Cardiac septum (tissue), 1 donor: ENCODE data around the gene CACNB2. TPM values are rescaled to one million over a fixed set of nuclear protein-coding genes. Genes with fewer than 3 reads are reported as not detected.
"Not testable (repeated sequence)": the region's sequence is repeated elsewhere in the genome, so short reads cannot be mapped to it uniquely, and the experiment has no call there.

ENCODE experiments used
- DNase-seq: peaks from one replicate; pipeline ENCODE4 v3.0.0-alpha.2; 2020; ENCODE audit warnings: low spot score
- intact Hi-C: fragments of 100-400 bp; cut with DNase I; formaldehyde crosslinking; loops from one replicate; pipeline ENCODE4 v1.14.0; 2022
- total RNA-seq: library from RNA; stranded (reverse); fragmentation: NEBNext Ultra II Directional; extraction: Animal tissue kit (Norgen Biotek cat#: 25700); gene quantifications from one replicate; pipeline ENCODE4 v1.2.1, GENCODE V29; 2021
- donor health status: DM: no; HTN: no; CAD: no.

CACNB2 gene
- total RNA-seq, 1 donor from 2014 or later = 20.6 TPM

- intact Hi-C loops = no loop called here
- DNase-seq = no peak
These were observed 424.8 kb downstream of the CACNB2 start for GRCh38 chr10:18565006-18565405.

GRCh38 chr10:18566177-18566576 lies 426.0 kb downstream of the CACNB2 start:
- no peak for DNase-seq
- intact Hi-C loops = no loop called here

GRCh38 chr10:18567343-18567856 lies 427.2 kb downstream of the CACNB2 start:
- intact Hi-C loops = no loop called here
- no peak for DNase-seq

- DNase-seq, intact Hi-C loops: not testable (repeated sequence)
These were observed 430.2 kb downstream of the CACNB2 start for GRCh38 chr10:18570386-18570785.

GRCh38 chr10:18571076-18571475 lies 430.9 kb downstream of the CACNB2 start:
- no peak for DNase-seq
- intact Hi-C loops = no loop called here

GRCh38 chr10:18571780-18572179 lies 431.6 kb downstream of the CACNB2 start:
- DNase-seq = no peak
- intact Hi-C loops = no loop called here

- intact Hi-C loops = loop anchor here (1.0 kb wide), 1 partner anchor 9 kb away; no protein-coding TSS in a partner anchor
- no peak for DNase-seq
These were observed 432.8 kb downstream of the CACNB2 start for GRCh38 chr10:18572959-18573561.

- intact Hi-C loops = no loop called here
- no peak for DNase-seq
These were observed 436.4 kb downstream of the CACNB2 start for GRCh38 chr10:18576586-18576985.

GRCh38 chr10:18577823-18578685 lies 437.8 kb downstream of the CACNB2 start:
- intact Hi-C loops = no loop called here
- no peak for DNase-seq

- no peak for DNase-seq
- intact Hi-C loops = loop anchor here (1.0 kb wide), 1 partner anchor 10 kb away; no protein-coding TSS in a partner anchor
These were observed 442.6 kb downstream of the CACNB2 start for GRCh38 chr10:18582803-18583202.

- intact Hi-C loops = no loop called here
- no peak for DNase-seq
These were observed 443.5 kb downstream of the CACNB2 start for GRCh38 chr10:18583575-18584270.

- DNase-seq, intact Hi-C loops: not testable (repeated sequence)
These were observed 446.4 kb downstream of the CACNB2 start for GRCh38 chr10:18586637-18587036.

- DNase-seq, intact Hi-C loops: not testable (repeated sequence)
These were observed 450.9 kb downstream of the CACNB2 start for GRCh38 chr10:18591141-18591540.

Other genes starting within 250 kb of the CACNB2 start
- gene SLC39A12, start 188.5 kb upstream of the CACNB2 start, total RNA-seq = not detected